HL-60/S4 treated with retinoic acid at 250 ng/mL for 4 days and 3 days (cell line): Measurements from ENCODE around the gene NFATC2.

ENCODE experiments used
- in situ Hi-C: fragments of 300-500 bp; cut with MboI; formaldehyde crosslinking; loops from 2 replicates; pipeline ENCODE4 v1.7.0; 2022; ENCODE audit warnings: low sequenced_read_pairs

NFATC2 gene

DNA sequence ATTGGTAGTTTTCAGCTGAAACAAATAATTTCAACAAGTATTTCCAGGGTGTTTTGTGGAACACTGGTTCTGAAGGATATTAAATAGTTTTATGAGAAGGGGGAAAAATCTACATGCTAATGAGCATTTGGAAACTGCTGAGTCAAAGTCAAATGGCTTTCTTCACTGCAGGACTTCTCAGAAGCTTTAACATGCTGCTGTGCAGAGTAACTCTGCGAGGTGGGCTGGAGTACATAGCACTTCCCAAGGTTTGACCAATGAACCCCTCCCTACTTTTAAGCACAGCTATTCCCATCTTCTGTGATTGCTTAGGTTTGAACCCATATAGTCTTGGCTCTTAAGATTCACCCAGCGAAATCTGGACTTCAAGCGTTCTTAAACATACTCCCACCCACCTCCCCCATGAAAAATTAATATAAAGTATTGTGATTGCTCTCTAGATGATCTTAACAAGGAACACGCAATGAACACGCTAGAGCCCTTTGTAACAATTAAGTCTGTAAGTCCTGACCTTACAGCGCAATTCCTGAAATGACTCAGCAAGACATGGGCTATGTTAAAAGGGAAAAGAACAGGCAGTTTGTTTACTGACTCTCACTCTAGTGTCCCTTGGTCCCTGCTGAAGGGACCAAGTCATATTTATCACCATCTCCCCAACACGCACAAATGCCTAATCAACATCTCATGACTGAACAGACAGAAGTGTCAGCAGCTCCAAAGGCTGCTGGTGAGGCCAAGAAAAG lies 105.2 kb downstream of the NFATC2 start:
- in situ Hi-C loops, result no loop called here

GRCh38 chr20:51434580-51435247 lies 107.8 kb downstream of the NFATC2 start:
- in situ Hi-C loops, result no loop called here

- in situ Hi-C loops, result no loop called here
Observed at GRCh38 chr20:51434026-51434425, 108.5 kb downstream of the NFATC2 start.

- in situ Hi-C loops, result no loop called here
Observed at GRCh38 chr20:51432875-51433274, 109.6 kb downstream of the NFATC2 start.

DNA sequence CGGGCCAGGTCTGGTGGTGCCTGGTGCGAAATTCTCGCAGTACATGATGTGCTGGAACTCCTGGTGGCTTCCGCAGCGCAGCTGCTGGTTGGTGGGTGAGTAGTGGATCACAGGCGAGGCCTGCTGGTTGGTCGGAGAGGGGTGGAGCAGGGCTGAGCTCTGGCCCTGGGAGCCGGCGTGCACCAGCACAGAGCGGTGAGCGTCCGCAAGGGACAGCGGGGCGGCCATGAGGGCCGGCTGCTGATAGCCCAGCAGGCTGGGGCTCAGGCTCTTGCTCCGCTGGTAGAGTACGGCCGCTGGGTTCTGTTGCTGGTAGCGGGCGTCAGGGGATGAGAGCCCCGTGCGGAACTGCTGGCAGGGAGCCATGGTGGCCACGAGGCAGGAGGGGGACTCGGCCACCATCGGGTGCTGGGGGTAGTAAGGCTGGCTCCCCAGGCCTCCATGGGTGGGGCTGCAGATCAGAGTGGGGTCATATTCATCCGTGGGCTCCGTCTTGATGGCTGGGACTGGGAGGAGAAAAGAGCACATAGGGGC lies 110.2 kb downstream of the NFATC2 start:
- in situ Hi-C loops, result no loop called here

- in situ Hi-C loops, result no loop called here
Observed at GRCh38 chr20:51431321-51431720, 111.2 kb downstream of the NFATC2 start.

DNA sequence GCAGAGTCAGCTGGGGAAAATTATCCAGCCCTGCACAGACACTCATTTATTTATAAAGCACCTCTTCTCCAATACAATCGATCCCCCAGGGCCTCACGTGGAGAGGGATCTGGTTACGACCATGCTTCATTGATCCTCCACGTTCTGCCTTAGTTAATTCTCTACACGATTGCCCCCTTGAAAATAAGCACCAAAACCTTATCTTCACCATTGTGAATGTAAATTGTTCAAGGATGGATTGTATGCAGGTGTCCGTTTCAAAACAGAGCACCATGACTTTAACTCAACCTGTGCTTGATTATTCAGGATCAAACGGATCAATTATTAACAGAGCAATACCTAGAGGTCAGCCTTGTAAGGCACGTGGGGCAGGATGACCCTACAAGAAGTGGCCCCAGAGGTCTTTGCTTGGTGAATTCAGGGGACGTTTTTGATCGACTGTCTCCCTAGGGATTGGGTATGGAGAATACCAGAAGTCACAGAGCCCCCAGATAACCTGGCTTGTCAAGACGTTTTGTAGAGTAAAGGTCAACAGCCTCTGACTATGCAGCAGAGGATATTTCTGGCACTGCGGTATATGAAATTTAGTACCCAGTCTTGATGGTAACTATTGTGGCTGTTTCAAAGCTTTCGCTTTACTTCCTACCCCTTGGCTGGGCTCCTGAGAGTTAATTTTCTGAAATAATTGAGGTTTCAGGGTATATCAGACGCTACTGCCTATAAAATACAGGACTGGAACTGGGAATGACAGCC lies 112.1 kb downstream of the NFATC2 start:
- in situ Hi-C loops, result no loop called here

DNA sequence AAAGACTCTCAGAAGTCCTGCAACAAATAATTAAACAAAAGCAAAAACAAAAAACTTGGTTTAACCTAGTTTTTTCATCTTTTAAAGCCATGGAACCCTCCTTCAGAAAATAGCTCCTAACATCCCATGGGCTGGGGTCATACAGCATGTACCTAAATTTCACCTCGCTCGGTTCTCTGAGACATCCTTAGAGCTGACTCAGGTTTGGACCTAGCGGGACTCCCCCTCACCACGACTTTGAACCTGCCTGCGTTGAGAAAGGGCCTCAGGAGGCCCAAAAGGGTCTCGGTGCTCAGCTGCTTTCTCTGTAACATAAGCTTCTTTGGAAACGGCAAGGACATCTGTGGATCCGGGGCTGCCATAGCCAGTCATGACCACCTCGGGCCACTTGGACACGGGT lies 112.8 kb downstream of the NFATC2 start:
- in situ Hi-C loops, result no loop called here

DNA sequence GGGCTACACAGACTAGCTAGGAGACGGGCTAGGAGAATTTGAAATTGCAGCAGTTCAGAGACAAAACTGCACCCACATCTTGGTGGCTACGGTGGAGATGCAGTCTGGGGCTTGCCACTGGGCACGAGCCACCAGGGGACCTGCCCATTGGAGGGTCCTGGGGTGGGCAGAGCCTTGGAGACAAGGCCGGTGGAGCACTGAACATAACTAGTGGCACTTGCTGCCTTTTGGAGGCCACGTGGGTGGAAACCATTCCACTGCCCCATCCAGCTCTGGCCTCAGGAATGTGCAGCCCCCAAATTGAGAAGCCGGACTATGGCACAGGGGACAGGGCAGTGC lies 113.4 kb downstream of the NFATC2 start:
- in situ Hi-C loops, result no loop called here

DNA sequence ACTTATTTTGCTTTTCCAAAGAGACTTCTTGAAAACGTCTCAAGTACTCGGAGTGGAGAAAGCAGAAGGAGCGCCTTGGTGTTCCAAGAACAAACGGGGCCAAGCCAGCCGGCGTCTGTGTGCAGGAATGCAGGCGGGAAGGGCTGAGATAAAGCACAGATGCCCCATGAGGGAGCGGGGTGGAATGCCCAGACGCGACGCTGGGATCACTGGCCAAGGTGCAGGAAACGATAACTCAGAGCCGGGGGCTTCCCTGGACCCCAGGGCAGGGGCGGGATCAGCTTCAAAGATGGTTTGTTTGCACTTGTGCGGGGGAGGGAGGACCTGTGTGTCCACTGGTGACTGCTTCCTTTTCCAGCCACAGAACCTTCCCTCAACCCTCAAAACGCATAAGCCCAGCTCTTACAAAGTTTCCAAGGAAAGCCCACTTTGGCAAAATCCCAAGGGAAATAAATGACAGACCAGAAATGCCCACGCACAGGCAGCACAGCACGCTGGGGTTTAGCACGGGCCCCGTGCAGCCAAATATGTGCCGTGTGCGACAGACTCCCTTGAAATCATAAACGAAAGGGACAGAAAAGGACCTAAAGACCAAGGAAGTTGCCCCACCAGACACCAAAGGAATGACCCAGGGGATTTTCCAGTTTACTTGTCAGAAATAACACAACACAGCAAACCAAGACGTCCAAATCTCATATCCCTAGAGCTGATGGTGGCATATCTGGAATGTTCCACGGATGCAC lies 113.9 kb downstream of the NFATC2 start:
- in situ Hi-C loops, result no loop called here

DNA sequence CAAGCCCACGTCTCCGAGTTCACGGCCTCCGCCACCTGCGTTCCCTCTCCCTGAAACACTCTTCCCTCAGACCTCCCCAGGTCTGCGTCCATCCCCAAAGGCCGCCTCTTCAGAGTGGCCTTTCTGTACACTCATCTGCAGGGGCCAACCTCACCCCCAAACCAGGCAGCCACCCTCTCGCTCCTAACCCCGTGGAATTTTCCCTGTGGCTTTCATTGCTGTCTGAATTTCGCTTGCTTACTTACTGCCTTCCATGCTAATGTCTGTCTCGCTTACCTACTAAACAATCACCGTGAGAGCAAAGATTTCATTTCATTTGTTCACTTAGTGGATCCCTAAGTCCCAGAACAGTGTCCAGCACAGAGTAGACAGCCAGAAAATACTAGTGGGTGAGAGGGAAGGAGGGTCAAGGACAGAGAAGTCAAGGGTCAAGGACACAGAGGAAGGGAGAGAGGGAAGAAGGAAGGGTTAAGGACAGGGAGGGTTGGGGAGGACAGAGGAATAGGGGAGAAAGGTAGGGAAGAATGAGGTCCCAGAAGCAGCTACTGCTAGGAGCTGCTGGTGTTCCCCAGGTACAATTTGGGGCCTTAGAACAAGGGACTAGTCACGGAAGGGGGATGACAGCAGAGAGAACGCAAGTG lies 114.7 kb downstream of the NFATC2 start:
- in situ Hi-C loops, result no loop called here

GRCh38 chr20:51426718-51427650 lies 115.5 kb downstream of the NFATC2 start:
- in situ Hi-C loops, result no loop called here

- in situ Hi-C loops, result no loop called here
Observed at GRCh38 chr20:51425347-51426106, 117.0 kb downstream of the NFATC2 start.

- in situ Hi-C loops, result no loop called here
Observed at GRCh38 chr20:51424270-51425117, 118.0 kb downstream of the NFATC2 start.

DNA sequence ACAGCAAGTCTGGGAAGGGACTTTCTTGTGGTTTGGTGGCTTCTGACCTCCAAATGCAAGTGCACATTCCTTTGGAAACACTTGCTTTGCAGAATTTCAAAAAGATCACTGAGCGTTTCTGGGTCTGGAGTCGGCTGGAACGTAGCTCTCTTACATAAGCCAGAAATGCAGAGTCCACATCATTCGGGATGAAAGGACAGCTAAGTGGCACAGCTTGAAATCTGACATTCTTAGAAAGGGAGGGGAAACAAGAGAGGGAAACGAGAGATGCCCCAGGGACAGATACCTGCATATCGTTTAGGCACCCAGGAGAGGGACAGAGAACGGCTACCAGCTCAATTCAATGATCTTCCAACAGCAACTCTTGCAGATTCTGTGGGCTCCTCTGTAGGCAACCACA lies 118.7 kb downstream of the NFATC2 start:
- in situ Hi-C loops, result no loop called here

- in situ Hi-C loops, result no loop called here
Observed at GRCh38 chr20:51423290-51423667, 119.2 kb downstream of the NFATC2 start.

DNA sequence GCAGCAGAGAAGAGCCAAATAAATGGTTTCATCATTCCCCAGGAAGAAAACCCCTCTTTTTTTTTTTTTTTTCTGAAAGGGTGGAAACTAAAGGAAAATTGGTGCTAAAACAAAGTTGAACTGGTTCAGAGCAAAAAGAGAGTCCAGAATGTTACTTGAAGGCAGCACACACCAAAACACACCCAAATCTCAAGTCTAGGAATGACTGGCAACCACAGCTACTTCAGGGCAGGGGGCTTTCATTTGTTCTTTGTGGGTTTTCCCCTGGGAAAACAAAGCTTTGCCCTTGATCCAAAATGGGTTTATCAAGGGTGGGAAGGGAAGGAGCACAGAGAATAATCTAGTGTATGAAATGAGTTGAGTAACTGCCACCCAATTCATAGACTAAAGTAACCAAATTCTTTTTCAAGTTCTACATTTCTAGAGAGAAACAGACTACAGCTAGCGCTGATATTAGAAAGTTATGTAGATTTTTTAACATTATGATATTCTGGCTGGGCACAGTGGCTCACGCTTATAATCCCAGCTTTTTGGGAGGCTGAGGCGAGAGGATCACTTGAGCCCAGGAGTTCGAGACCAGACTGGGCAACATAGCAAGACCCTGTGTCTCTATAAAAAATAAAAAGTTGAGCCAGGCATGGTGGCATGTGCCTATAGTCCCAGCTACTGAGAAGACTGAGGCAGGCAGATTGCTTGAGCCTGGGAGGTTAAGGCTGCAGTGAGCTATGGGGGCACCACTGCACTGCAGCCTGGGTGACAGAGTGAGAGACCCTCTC lies 119.8 kb downstream of the NFATC2 start:
- in situ Hi-C loops, result no loop called here
